ENCODE measurements around the gene CXorf38. TPM values are rescaled to one million over a fixed set of nuclear protein-coding genes. Genes with fewer than 3 reads are reported as not detected.

The CXorf38 gene
- total RNA-seq, 4 donors from 2014 or later: 15.1 to 21.6 (median 15.3) TPM

DNA sequence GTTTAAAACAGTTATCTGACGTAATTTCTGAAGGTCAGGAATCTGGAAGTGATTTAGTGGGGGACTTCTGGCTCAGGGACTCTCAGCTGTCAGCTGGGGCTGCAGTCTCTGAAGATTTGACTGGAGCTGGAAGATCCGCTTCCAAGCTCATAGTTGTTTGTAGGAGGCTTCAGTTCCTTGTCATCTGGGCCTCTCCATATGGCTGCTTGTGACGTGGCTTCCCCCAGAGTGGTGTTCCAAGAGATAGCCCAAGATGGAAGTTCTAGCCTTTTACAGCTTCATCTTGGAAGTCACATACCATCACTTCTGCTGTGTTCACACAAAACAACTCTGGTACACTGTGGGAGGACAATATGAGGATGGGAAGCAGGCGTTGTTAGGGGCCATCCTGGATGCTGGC is 22.1 kb downstream of the CXorf38 start:
- DNase-seq (ENCODE audit: low spot score in 2 of 2): no peak
- H3K4me3 ChIP-seq (ENCODE audit: low read depth, poor library complexity, severe bottlenecking): no peak overlapping the region
- 83 to 86% methylated on average over 4 of the region's 4 CpGs for WGBS, 2 donors
- intact Hi-C loops (cut with DNase I; ENCODE audit: low total_unique reads): no loop called here
- TF ChIP-seq CTCF (IDR thresholded peaks at IDR 0.05): no peak

GRCh38 chrX:40623665-40624064 is 23.7 kb downstream of the CXorf38 start:
- H3K4me3 ChIP-seq (ENCODE audit: low read depth, poor library complexity, severe bottlenecking): no peak overlapping the region
- TF ChIP-seq CTCF (IDR thresholded peaks at IDR 0.05): no peak
- no peak for TF ChIP-seq POLR2A (IDR thresholded peaks at IDR 0.05)
- 87 to 96% methylated on average over 28 to 32 of the region's 32 CpGs for WGBS, 2 donors
- no peak for DNase-seq (ENCODE audit: low spot score in 2 of 2)
- intact Hi-C loops (cut with DNase I; ENCODE audit: low total_unique reads): no loop called here

GRCh38 chrX:40623139-40623536 is 24.2 kb downstream of the CXorf38 start, which contains the start of gene MPC1L:
TSS of gene MPC1L (plus strand) at chrX:40623428. CDS start at chrX:40623566, 138 bp downstream.
- TF ChIP-seq POLR2A (IDR thresholded peaks at IDR 0.05): no peak
- TF ChIP-seq CTCF (IDR thresholded peaks at IDR 0.05): no peak
- WGBS, 2 donors: 91 to 97% methylated on average over 37 of the region's 38 CpGs
- no peak within 1 kb of the TSS for H3K4me3 ChIP-seq (ENCODE audit: low read depth, poor library complexity, severe bottlenecking)
- intact Hi-C loops (cut with DNase I; ENCODE audit: low total_unique reads): no loop called here
- no peak for DNase-seq (ENCODE audit: low spot score in 2 of 2)

- no peak for TF ChIP-seq CTCF (IDR thresholded peaks at IDR 0.05)
- TF ChIP-seq POLR2A (IDR thresholded peaks at IDR 0.05): no peak
- 69 to 81% methylated on average over 9 to 18 of the region's 18 CpGs for WGBS, 2 donors
- DNase-seq (ENCODE audit: low spot score in 2 of 2): no peak
- H3K4me3 ChIP-seq (ENCODE audit: low read depth, poor library complexity, severe bottlenecking): no peak overlapping the region
- intact Hi-C loops (cut with DNase I; ENCODE audit: low total_unique reads): no loop called here
Measured at GRCh38 chrX:40622479-40623138, 24.8 kb downstream of the CXorf38 start.

- 79 to 86% methylated on average over 7 of the region's 7 CpGs for WGBS, 2 donors
- H3K4me3 ChIP-seq (ENCODE audit: low read depth, poor library complexity, severe bottlenecking): no peak overlapping the region
- no peak for DNase-seq (ENCODE audit: low spot score in 2 of 2)
- no peak for TF ChIP-seq CTCF (IDR thresholded peaks at IDR 0.05)
- no peak for TF ChIP-seq POLR2A (IDR thresholded peaks at IDR 0.05)
- intact Hi-C loops (cut with DNase I; ENCODE audit: low total_unique reads): no loop called here
Measured at GRCh38 chrX:40617566-40617965, 29.8 kb downstream of the CXorf38 start.

- no peak for DNase-seq (ENCODE audit: low spot score in 2 of 2)
- intact Hi-C loops (cut with DNase I; ENCODE audit: low total_unique reads): no loop called here
- WGBS, 2 donors: 82 to 84% methylated on average over 9 of the region's 9 CpGs
- no peak for TF ChIP-seq CTCF (IDR thresholded peaks at IDR 0.05)
- no peak for TF ChIP-seq POLR2A (IDR thresholded peaks at IDR 0.05)
- H3K4me3 ChIP-seq (ENCODE audit: low read depth, poor library complexity, severe bottlenecking): no peak overlapping the region
Measured at GRCh38 chrX:40615976-40616375, 31.4 kb downstream of the CXorf38 start.

Data from lower leg skin (tissue), 4 donors.